Measurements from ENCODE around the gene RNASEH2B. TPM values are rescaled to one million over a fixed set of nuclear protein-coding genes. Genes with fewer than 3 reads are reported as not detected.

Gene RNASEH2B
- 29.4 and 35.0 TPM in 2 replicates for total RNA-seq

GRCh38 chr13:50909605-50910484 is at the start of gene RNASEH2B:
RNASEH2B (plus strand) TSS chr13:50909791; CDS start chr13:50910077, 286 bp downstream.

Other genes starting within 250 kb of the RNASEH2B start
- gene DLEU7, start 66.1 kb upstream of the RNASEH2B start, total RNA-seq, result not detected in 2 replicates
- gene C13orf42, start 201.5 kb downstream of the RNASEH2B start, total RNA-seq, result not detected in 2 replicates

All from smooth muscle cell of the umbilical artery (primary cell).